Stimulated activated naive CD8-positive, alpha-beta T cell treated with anti-CD3 and anti-CD28 coated beads, Interleukin-15, Interleukin-2, amounts not matched to agents 100 ng/mL and 50 ng/mL, for 24 hours (primary cell): Measurements from ENCODE around the gene GALC.

Experiments
- H3K27ac Mint-ChIP-seq: one replicate; pipeline ENCODE4 v1.8.0; 2021; ENCODE audit warnings: mild to moderate bottlenecking, mixed read lengths
- H3K27me3 Mint-ChIP-seq: one replicate; pipeline ENCODE4 v1.8.0; 2021; ENCODE audit warnings: mixed read lengths
- H3K36me3 Mint-ChIP-seq: one replicate; pipeline ENCODE4 v1.8.0; 2021; ENCODE audit warnings: low read depth, mixed read lengths
- H3K4me1 Mint-ChIP-seq: one replicate; pipeline ENCODE4 v1.8.0; 2021; ENCODE audit warnings: low read depth, mixed read lengths
- H3K4me3 Mint-ChIP-seq: one replicate; pipeline ENCODE4 v1.8.0; 2021; ENCODE audit warnings: mild to moderate bottlenecking, mixed read lengths
- H3K9me3 Mint-ChIP-seq: one replicate; pipeline ENCODE4 v1.8.0; 2021; ENCODE audit warnings: mixed read lengths

The GALC gene

DNA sequence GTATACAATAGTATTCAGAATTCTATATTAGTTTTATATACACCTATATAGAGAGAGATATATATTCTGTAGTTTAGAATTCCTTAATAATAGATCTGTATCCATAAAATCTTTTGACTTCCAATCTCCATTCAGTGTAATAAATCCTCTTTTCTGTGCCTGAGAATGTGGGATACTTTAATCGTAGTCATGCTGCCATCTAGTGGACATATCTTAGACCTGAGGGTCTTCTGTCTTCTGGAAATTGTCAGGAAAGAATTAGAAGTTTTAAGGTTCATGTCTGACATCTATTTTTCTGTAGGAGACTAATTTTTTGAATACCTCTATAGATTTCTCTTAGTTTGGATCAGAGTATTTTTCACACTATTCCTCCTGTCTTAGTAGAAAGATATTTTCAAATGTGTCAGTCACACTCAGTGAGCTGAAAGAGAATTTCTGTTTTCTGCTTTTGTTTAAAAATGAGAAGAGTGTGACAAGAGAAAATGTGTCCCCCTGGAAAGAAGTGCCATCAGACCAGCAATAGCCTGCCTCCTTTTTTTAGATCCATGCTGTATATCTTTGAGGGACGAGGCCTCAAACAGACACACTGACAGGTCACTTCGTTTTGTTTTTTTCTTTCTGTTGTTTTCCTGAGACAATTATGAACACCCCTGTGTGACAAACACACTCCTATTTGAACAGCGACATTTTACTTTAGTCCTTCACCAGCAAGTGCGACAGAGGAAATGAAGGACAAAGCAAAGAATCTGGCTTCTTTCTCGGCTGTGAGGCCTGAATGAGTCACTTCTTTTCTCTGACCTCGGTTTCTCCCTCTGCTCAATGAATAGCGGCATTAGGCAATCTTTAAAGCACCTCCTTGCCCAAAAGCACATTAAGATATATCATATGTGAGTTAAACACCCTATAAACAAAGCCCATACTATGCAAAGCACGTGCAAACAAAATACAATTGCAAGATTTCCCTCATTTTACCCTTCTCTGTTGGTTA is 96.3 kb downstream of the GALC start:
- H3K27me3 Mint-ChIP-seq = peaks cover 17% of the 10 kb centered on the region
- no peaks in the 10 kb centered on the region for H3K36me3 Mint-ChIP-seq
- H3K9me3 Mint-ChIP-seq = no peaks in the 10 kb centered on the region
- H3K27ac Mint-ChIP-seq = no peak overlapping the region
- no peak overlapping the region for H3K4me3 Mint-ChIP-seq
- no peaks in the 10 kb centered on the region for H3K4me1 Mint-ChIP-seq

- H3K27ac Mint-ChIP-seq = no peak overlapping the region
- no peaks in the 10 kb centered on the region for H3K36me3 Mint-ChIP-seq
- no peaks in the 10 kb centered on the region for H3K9me3 Mint-ChIP-seq
- H3K4me1 Mint-ChIP-seq = no peaks in the 10 kb centered on the region
- peaks cover 17% of the 10 kb centered on the region for H3K27me3 Mint-ChIP-seq
- H3K4me3 Mint-ChIP-seq = no peak overlapping the region
These were observed 98.1 kb downstream of the GALC start for GRCh38 chr14:87894920-87895319.

DNA sequence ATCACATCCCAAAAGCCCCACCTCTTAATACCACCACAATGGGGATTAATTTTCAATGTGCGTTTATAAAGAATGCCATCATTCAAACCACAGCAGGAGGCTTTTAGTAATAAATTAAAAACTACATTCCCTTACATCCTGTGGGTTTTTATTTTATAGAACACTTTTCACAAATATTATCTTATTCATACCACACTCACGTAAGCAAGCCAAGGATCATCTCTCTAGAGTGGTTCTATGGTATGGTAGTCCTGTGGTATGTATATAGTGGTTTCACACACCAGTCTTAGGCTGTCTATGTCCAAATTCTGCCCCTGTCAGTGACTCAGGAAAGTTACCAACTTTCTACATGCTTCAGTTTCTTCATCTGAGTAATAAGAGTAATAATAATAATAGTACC is 100.2 kb downstream of the GALC start:
- H3K4me3 Mint-ChIP-seq = no peak overlapping the region
- no peaks in the 10 kb centered on the region for H3K4me1 Mint-ChIP-seq
- no peaks in the 10 kb centered on the region for H3K9me3 Mint-ChIP-seq
- peaks cover 18% of the 10 kb centered on the region for H3K27me3 Mint-ChIP-seq
- no peak overlapping the region for H3K27ac Mint-ChIP-seq
- no peaks in the 10 kb centered on the region for H3K36me3 Mint-ChIP-seq

DNA sequence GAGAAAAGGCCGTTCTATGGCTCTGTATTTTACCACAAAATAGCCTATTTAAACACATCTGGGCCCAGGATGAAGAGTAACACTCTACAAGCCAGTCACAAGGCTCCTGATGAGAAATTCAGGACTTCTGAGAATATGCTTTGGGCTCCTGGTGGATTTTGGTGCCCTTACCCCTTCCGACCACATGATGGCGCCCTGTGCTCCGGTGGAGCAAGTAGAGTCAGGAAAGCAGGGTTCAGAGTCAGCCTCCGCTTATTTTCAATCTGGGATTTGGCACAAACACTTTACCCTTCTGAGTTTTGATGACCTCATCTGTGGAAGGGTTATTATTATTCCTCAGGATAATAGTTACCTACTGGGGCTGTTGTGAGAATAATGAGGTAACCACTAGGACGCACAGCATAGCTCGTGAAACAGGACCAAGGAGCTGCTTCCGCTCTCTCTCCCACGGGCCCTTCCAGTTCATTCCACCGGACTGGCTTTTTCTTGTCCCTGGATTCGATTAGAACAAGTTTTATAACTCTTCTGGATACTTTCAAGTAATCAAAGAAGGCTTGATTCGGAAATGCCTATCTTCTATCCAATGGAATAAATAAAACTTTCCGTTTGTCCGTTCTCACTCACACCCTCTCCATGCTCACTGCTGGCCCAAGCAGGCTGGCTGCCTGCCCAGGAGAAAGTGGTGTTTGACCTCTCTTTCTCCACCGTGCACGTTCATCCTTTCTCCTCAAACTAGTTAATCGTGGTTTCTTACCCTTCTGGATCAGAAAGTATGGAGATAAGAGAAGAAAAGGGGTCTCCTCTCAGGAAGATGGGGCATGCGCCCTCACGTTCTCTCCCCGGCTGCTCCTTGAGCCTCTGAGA is 104.6 kb downstream of the GALC start:
- Mint-ChIP-seq H3K36me3 (no peaks in the 10 kb centered on the region), H3K9me3 (no peaks in the 10 kb centered on the region), H3K27me3 (peaks cover 28% of the 10 kb centered on the region), H3K4me1 (no peaks in the 10 kb centered on the region), H3K4me3 (no peak overlapping the region), H3K27ac (no peak overlapping the region)

DNA sequence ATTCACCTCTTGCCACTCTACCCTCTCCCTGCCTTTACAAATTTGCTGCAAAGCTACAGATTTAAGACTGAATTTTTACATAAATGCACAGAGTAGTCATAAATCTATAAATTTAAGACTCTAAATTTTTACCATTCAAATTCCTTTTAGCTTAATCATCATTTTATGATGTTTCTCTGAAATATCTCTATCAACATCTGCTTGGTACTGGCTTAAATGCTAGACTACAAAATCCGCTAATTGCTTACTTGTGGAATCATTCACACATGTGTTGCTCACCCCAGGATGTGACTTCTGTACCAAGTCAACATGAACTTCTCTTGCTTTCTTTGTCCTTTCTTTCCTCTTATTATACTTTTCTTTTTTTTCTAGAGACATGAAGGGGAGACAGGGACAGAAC is 109.2 kb downstream of the GALC start:
- H3K27ac Mint-ChIP-seq = no peak overlapping the region
- H3K9me3 Mint-ChIP-seq = no peaks in the 10 kb centered on the region
- no peak overlapping the region for H3K4me3 Mint-ChIP-seq
- no peaks in the 10 kb centered on the region for H3K4me1 Mint-ChIP-seq
- no peaks in the 10 kb centered on the region for H3K36me3 Mint-ChIP-seq
- peaks cover 42% of the 10 kb centered on the region for H3K27me3 Mint-ChIP-seq
